Measurements from ENCODE around the gene UPP2.

GRCh38 chr2:158072361-158072760 lies 29.3 kb upstream of the UPP2 start:
- TF ChIP-seq CTCF (IDR thresholded peaks at IDR 0.05), result no peak
- no peak for TF ChIP-seq POLR2AphosphoS5 (IDR thresholded peaks at IDR 0.05)
